HG02970 (cell line): ENCODE results near the gene CCSER1.
"Not testable (repeated sequence)": the region's sequence is repeated elsewhere in the genome, so short reads cannot be mapped to it uniquely, and the experiment has no call there.

Experiments
- ATAC-seq: cut with Tn5 transposase; IDR thresholded peaks from one replicate; pipeline ENCODE4 v1.9.1; 2021; ENCODE audit warnings: mild to moderate bottlenecking, moderate library complexity, moderate number of reproducible peaks; ENCODE audit not compliant: unreplicated experiment, low FRiP score

Gene CCSER1

GRCh38 chr4:91596718-91597117 is 1469.5 kb downstream of the CCSER1 start:
- no peak for ATAC-seq

GRCh38 chr4:91598696-91599095 is 1471.5 kb downstream of the CCSER1 start:
- no peak for ATAC-seq

DNA sequence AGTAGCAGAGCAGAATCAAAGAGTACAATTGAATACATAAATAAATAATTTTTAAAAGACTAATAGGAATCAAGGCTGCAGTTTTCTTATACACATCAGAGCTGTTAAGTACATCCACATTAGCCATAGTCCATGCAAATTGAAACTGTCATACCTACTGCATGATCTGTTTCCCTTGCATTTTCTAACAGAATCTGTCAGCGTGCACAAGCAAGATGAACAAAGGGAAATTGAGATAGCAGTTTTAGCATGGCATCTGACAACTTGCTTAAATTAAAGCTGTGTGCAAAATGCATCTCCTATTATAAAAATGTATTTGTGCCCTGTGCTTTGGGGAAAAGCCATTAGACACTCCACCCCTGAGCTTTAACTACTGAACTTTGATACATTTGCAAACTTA is 1473.1 kb downstream of the CCSER1 start:
- ATAC-seq: no peak

DNA sequence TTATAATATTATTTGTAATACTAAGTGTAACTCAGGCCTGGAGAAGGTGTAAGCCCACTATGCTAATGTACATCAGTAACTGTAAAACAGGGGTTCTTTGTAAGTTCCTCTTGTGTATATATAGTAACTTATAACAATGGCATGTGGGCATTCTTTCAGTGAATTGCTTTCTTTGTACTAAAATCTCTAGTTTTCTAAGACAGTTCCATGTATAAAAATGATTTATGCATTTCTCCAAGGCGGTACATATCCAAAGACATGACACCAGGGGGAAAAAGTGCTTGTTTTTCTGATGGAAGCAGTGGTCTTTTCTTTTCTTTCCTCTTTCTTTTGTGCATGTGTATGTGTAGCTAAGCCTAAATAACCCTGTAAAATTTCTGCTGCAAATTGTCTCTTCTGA is 1474.2 kb downstream of the CCSER1 start:
- ATAC-seq: no peak

- ATAC-seq: no peak
Measured at GRCh38 chr4:91611782-91612181, 1484.6 kb downstream of the CCSER1 start.

GRCh38 chr4:91620952-91621351 is 1493.8 kb downstream of the CCSER1 start:
- no peak for ATAC-seq

DNA sequence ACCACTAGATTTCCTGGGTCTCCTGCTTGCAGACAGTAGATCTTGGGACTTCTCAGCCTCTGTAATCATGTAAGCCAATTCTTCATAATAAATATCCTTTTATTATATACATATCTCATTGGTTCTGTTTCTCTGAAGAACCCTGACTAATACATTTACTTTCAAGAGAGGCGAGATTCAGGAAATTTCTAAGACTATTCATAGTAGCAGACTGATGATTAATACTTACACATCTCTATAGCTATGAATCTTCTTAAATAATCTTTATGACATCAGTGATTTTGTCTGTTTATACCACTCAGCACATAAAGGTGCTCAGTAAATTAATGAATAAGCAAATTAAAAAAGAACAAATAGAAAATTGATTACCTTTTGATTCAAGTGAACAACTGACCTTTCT is 1494.3 kb downstream of the CCSER1 start:
- ATAC-seq: no peak

DNA sequence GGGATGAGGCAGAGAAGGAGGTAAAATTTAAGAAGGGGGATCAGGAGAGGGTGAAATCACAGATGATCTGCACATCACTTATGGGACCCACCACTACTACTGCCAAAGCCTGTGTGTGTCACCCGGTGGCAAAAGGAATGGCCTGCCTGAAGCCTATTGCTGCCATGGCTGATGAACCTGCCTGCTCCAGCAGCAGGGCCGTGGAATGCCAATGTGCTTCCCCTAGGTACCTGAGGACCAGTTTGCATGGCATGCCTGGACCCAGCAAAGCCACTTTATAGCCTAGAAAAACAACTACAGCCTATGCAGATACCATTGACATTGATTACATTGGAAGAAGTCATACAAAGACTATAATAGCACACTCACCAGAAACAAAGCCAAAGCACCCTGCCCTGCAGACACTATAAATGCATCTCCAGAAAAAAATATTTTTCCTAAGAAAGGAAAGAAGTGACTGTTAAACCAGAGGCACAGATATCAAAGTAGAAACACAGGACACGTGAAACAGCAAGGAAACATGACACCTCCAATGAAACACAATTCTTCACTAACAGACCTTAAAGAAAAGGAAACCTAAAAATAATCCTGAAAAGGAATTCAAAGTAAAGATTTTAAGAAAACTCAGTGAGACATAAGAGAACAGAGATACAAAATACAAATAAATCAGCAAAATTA is 1495.9 kb downstream of the CCSER1 start:
- no peak for ATAC-seq

DNA sequence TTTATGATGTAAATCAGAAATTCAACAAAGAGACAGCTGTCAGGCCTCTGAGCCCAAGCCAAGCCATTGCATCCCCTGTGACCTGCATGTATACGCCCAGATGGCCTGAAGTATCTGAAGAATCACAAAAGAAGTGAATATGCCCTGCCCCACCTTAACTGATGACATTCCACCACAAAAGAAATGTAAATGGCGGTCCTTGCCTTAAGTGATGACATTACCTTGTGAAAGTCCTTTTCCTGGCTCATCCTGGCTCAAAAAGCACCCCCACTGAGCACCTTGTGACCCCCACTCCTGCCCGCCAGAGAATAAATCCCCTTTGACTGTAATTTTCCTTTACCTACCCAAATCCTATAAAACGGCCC is 1496.4 kb downstream of the CCSER1 start:
- not testable (repeated sequence) for ATAC-seq

GRCh38 chr4:91630054-91630453 is 1502.9 kb downstream of the CCSER1 start:
- ATAC-seq: no peak

- no peak for ATAC-seq
Measured at GRCh38 chr4:91630764-91631163, 1503.6 kb downstream of the CCSER1 start.

DNA sequence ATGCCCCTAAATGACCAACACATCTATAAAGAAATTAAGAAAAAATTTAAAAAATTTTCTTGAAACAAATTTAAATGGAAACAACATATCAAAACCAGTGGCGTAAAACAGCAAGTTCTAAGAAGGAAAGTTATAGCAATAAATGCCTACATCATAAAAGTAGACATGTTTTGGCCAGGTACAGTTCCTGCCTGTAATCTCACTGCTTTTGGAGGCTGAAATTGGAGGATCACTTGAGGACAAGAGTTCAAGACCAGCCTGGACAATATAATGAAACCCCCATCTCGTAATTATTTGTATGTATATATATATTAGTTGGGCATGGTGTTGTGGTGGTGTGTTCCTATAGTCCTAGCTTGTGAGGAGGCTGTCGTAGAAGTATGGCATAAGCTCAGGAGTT is 1504.1 kb downstream of the CCSER1 start:
- no peak for ATAC-seq

GRCh38 chr4:91636083-91636482 is 1508.9 kb downstream of the CCSER1 start:
- no peak for ATAC-seq
